HepG2 (cell line): ENCODE measurements around the gene KIAA0319L. TPM values are rescaled to one million over a fixed set of nuclear protein-coding genes. Genes with fewer than 3 reads are reported as not detected.
A peak's percentile ranks its signal among the peaks of the same experiment; 100 is the strongest.

Experiments used
- ATAC-seq: fragments of 200-7000 bp; cut with Tn5 transposase; 3 replicates; pipeline ENCODE4 v1.9.1; 2020; ENCODE audit warnings: mild to moderate bottlenecking, moderate library complexity
- BruUV-seq: library from RNA; stranded (reverse); fragments of 400-500 nt; replicated peaks from 2 replicates; lab custom pipeline; 2021; lab: Mats Ljungman, UMichigan
- CTCF ChIA-PET: fragments of 300-600 bp; formaldehyde crosslinking; extraction: SDS; loops from one replicate; lab custom pipeline; 2021; ENCODE audit warnings: low total read pairs, inconsistent platforms, low intra/inter-chr PET ratio; lab: Yijun Ruan, JAX
- POLR2A ChIA-PET: fragments of 350-600 bp; sonication (Branson Sonifier 250); formaldehyde crosslinking; loops from one replicate; lab custom pipeline; 2020; ENCODE audit warnings: antibody characterized with exemption, inconsistent platforms; lab: Yijun Ruan, JAX
- DNase-seq: peaks from one replicate; pipeline ENCODE4 v3.0.0-alpha.2; 2015; ENCODE audit warnings: low spot score
- FAIRE-seq: peaks from 3 replicates; lab custom pipeline; 2011; peaks lifted over from hg19 to GRCh38; lab: Jason Lieb, UNC
- H2AFZ ChIP-seq: one replicate; pipeline ENCODE4 v1.6.1; 2011; ENCODE audit warnings: low read length, inconsistent platforms
- H3K27ac ChIP-seq: fragments of 300-600 bp; 3 replicates; pipeline ENCODE4 v1.8.0; 2011; ENCODE audit warnings: mixed run types, mild to moderate bottlenecking, mixed read lengths, low read length, inconsistent platforms; ENCODE audit not compliant: insufficient read depth; ENCODE audit errors: extremely low read length
- H3K27me3 ChIP-seq, 2 experiments: fragments of 200-600 bp in 1 of 2; 2 replicates in 1 of 2; 3 replicates in 1 of 2; pipeline versions ENCODE4 v1.6.0 to v1.8.0; 2011; ENCODE audit warnings: low read length in 2 of 2, mild to moderate bottlenecking in 2 of 2, moderate library complexity in 2 of 2, inconsistent platforms in 1 of 2; ENCODE audit not compliant: insufficient read depth in 2 of 2, control insufficient read depth in 1 of 2
- H3K36me3 ChIP-seq, 2 experiments: fragments of 200-600 bp in 1 of 2; replicated peaks in 1 of 2; 2 replicates in 1 of 2; 3 replicates in 1 of 2; pipeline versions ENCODE4 v1.5.1 to v1.8.0; 2011; ENCODE audit warnings: low read length in 2 of 2, inconsistent platforms in 1 of 2; ENCODE audit not compliant: insufficient read depth in 2 of 2, control insufficient read depth in 1 of 2
- H3K4me1 ChIP-seq: 2 replicates; pipeline ENCODE4 v1.5.1; 2012; ENCODE audit warnings: low read length, inconsistent platforms; ENCODE audit not compliant: insufficient read depth
- H3K4me2 ChIP-seq: 2 replicates; pipeline ENCODE4 v1.6.0; 2011; ENCODE audit warnings: low read depth, low read length, inconsistent platforms
- H3K4me3 ChIP-seq, 3 experiments: fragments of 200-600 bp in 1 of 3; sonication (generic), shearing (Covaris generic) in 1 of 3; replicated peaks in 1 of 3; 2 replicates each; pipeline ENCODE4 v1.5.1; 2011 to 2016; ENCODE audit warnings: low read length in 3 of 3, inconsistent platforms in 2 of 3, low read depth in 2 of 3, mild to moderate bottlenecking in 2 of 3, control low read depth in 1 of 3, mixed read lengths in 1 of 3; ENCODE audit not compliant: insufficient read depth in 1 of 3
- H3K79me2 ChIP-seq: one replicate; pipeline ENCODE4 v1.6.1; 2011; ENCODE audit warnings: low read length, inconsistent platforms; ENCODE audit not compliant: insufficient read depth
- H3K9ac ChIP-seq: 2 replicates; pipeline ENCODE4 v1.6.0; 2011; ENCODE audit warnings: mild to moderate bottlenecking, low read depth, low read length, inconsistent platforms; ENCODE audit not compliant: insufficient read depth
- H3K9me3 ChIP-seq: 2 replicates; pipeline ENCODE4 v1.5.1; 2012; ENCODE audit warnings: mild to moderate bottlenecking, low read length
- H4K20me1 ChIP-seq: 2 replicates; pipeline ENCODE4 v1.6.0; 2011; ENCODE audit warnings: inconsistent platforms, mild to moderate bottlenecking, low read length, moderate library complexity; ENCODE audit not compliant: insufficient read depth
- HIVEP1 ChIP-seq: sonication (generic); formaldehyde crosslinking; IDR thresholded peaks from 2 replicates; pipeline ENCODE4 v1.4.0; 2020; ENCODE audit warnings: mild to moderate bottlenecking, missing genetic modification reagents
- MAFF ChIP-seq: IDR thresholded peaks from 2 replicates; pipeline ENCODE4 v1.6.1; 2011; ENCODE audit warnings: low read depth, low read length, improper control_type of control experiment
- MAFK ChIP-seq, 2 experiments: IDR thresholded peaks in 1 of 2; conservative IDR thresholded peaks in 1 of 2; 2 replicates each; pipeline ENCODE4 v1.6.1; 2011; ENCODE audit warnings: improper control_type of control experiment in 2 of 2, low read length in 2 of 2
- STAG1 ChIP-seq: sonication (generic); formaldehyde crosslinking; IDR thresholded peaks from 2 replicates; pipeline ENCODE4 v1.4.0; 2020; ENCODE audit warnings: missing genetic modification reagents
- ZBED4 ChIP-seq: sonication (generic); formaldehyde crosslinking; IDR thresholded peaks from 2 replicates; pipeline ENCODE4 v1.4.0; 2020; ENCODE audit warnings: missing genetic modification reagents, borderline replicate concordance
- ZFP36L2 ChIP-seq: sonication (generic); formaldehyde crosslinking; IDR thresholded peaks from 2 replicates; pipeline ENCODE4 v1.4.0; 2020; ENCODE audit warnings: missing genetic modification reagents
- WGBS: methylation state at CpG from one replicate; pipeline ENCODE4 v1.1.6; 2017; ENCODE audit warnings: low lambda C conversion rate; 5-methylcytosine and 5-hydroxymethylcytosine counted together
- in situ Hi-C: cut with HindIII; loops from 2 replicates; pipeline ENCODE4 v1.10.0; 2017; ENCODE audit warnings: low pct_unique_long_range_greater_than_20kb; ENCODE audit not compliant: extremely low pct_ligation_motif_present
- intact Hi-C: fragments of 100-400 bp; cut with micrococcal nuclease; formaldehyde crosslinking; loops from one replicate; pipeline ENCODE4 v1.10.0; 2022; ENCODE audit not compliant: unreplicated experiment
- polyA plus RNA-seq, 8 experiments: library from polyadenylated mRNA; depleted of rRNA in 3 of 8; stranded (reverse) in 7 of 8; unstranded in 1 of 8; fragments of >200 nt; fragmentation: Illumina TruSeq in 4 of 8; extraction: Trizol in 4 of 8; gene quantifications; 2 replicates each; pipeline versions ENCODE4 v1.2.1 to v1.2.3, GENCODE V29; 2011 to 2016; ENCODE audit warnings: low read depth in 4 of 8, missing spikeins in 1 of 8, mixed read lengths in 1 of 8; ENCODE audit not compliant: insufficient read depth in 1 of 8
- total RNA-seq, 5 experiments: library from RNA; depleted of rRNA; stranded (reverse); fragments of >200 nt; fragmentation: Illumina TruSeq; extraction: Trizol; gene quantifications; 2 replicates each; pipeline ENCODE4 v1.2.3, GENCODE V29; 2016; ENCODE audit warnings: low read depth in 1 of 5
- TF ChIP-seq, protein P1 (sequence below): IDR thresholded peaks from 2 replicates; pipeline ENCODE4 v1.6.1; 2018; ENCODE audit warnings: missing genetic modification reagents, mild to moderate bottlenecking, missing compliant biosample characterization

Gene KIAA0319L
- total and polyA plus RNA-seq, 2 of the 13 experiments (the other 11 are each of a cell fraction or from before 2014, with no cell fraction given), result 33.4 to 82.6 TPM

GRCh38 chr1:35451125-35451528 lies 106.1 kb downstream of the KIAA0319L start (continued):
- TF ChIP-seq, protein P1, sequence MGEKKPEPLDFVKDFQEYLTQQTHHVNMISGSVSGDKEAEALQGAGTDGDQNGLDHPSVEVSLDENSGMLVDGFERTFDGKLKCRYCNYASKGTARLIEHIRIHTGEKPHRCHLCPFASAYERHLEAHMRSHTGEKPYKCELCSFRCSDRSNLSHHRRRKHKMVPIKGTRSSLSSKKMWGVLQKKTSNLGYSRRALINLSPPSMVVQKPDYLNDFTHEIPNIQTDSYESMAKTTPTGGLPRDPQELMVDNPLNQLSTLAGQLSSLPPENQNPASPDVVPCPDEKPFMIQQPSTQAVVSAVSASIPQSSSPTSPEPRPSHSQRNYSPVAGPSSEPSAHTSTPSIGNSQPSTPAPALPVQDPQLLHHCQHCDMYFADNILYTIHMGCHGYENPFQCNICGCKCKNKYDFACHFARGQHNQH (CRISPR knock-in tag), result peak; percentile 31; the same call in 1 of the 2 replicates
- TF ChIP-seq STAG1 (CRISPR knock-in tag), result peak; percentile 81
- 0 out of 2 replicates have a peak, but pooled peaks have one; percentile 17 for TF ChIP-seq ZBED4
- TF ChIP-seq ZFP36L2 (CRISPR knock-in tag), result no peak

DNA sequence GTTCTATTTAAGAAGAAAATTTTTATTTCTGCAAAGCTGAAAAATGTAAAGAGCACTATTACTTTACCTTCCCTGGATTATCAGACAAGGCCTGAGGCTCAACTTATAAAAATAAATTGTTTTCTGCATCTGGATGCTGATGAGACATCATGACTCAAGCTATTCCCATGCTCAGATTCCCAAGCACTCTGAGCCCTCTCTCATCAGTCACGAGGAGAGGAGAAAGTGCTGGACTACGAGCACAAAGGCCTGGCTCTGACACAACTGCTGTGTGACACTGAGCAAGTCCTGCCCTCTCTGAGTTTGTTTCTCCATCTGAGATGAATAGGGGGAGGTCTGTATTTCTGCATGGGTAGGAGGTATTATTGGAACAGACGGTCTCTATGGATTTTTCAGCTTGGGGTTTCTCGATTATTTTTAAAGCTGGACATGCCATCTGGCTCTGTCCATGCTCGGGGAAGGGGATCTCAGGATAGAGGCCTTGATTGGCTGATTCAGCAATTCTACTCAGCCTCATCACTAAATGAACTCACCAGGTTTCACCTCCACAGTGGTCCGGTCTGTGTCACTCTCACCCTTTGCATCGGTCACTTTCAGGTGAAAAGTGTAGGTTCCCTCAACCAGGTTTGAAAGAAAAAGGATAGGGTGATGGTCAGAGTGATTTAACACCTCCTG lies 107.7 kb downstream of the KIAA0319L start:
- no peak for TF ChIP-seq HIVEP1 (CRISPR knock-in tag)
- TF ChIP-seq MAFF, result peak; percentile 85
- TF ChIP-seq MAFK (conservative IDR thresholded peaks at IDR 0.05 in 1 of 2, IDR thresholded peaks at IDR 0.05 in 1 of 2; ENCODE audit: low read length in 2 of 2), result peak; percentile 81 to 91
- TF ChIP-seq, all 625 proteins: peak for 2
- Histone ChIP-seq H2AFZ (no peak overlapping the region), H3K9me3 (no peaks in the 10 kb centered on the region), H3K36me3 (peaks cover 22 to 72% of the 10 kb centered on the region in 2 experiments), H3K27me3 (no peaks in the 10 kb centered on the region), H3K79me2 (no peaks in the 10 kb centered on the region), H4K20me1 (no peaks in the 10 kb centered on the region), H3K4me1 (peaks cover 29% of the 10 kb centered on the region), H3K4me2 (no peak overlapping the region), H3K27ac (no peak overlapping the region), H3K9ac (no peak overlapping the region), H3K4me3 (no peak overlapping the region)
- FAIRE-seq (no peak), DNase-seq (no peak), ATAC-seq (no peak)
- 97% methylated on average over 7 of the region's 7 CpGs for WGBS
- CTCF ChIA-PET, result interaction anchor here (1.6 kb wide), 1 partner anchor 96 kb away, joined by 4 read pairs; no protein-coding TSS in a partner anchor
- intact Hi-C loops (no loop called here), in situ Hi-C loops (loop anchor here (5.0 to 25.0 kb wide), 3 partner anchors 95 to 288 kb away; no protein-coding TSS in a partner anchor)
- BruUV-seq, result no TSS peak
- POLR2A ChIA-PET, result no interaction called here
